HuH-7 (cell line): ENCODE data around the gene BANK1.

Source experiments
- DNase-seq: peaks from one replicate; pipeline ENCODE4 v3.0.0; 2011; ENCODE audit warnings: low spot score

BANK1 gene

GRCh38 chr4:101790521-101791181 is at the start of gene BANK1:
BANK1 (plus strand) TSS chr4:101790730; CDS start chr4:101790881, 151 bp downstream.
- DNase-seq, result peak; percentile 55

GRCh38 chr4:101753721-101754120 is 36.8 kb upstream of the BANK1 start:
- DNase-seq, result no peak

DNA sequence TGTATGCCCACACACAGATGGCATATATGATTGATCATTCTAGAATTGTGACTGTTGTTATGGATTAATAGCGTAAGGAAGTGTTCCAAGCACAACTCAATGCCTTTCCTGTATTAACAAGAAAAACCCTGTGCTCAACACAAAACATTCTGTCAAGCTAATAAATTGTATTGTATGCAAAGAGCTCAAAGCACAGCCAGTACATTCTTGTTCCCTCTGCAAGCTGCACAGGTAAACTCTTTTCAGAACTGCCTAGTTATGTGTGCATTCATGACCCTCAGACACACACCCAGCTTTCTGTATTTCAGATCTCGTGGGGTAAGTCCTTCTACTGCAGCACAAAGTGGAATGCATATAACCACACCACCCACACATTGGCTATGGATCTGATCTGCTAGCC is 34.3 kb upstream of the BANK1 start:
- no peak for DNase-seq

DNA sequence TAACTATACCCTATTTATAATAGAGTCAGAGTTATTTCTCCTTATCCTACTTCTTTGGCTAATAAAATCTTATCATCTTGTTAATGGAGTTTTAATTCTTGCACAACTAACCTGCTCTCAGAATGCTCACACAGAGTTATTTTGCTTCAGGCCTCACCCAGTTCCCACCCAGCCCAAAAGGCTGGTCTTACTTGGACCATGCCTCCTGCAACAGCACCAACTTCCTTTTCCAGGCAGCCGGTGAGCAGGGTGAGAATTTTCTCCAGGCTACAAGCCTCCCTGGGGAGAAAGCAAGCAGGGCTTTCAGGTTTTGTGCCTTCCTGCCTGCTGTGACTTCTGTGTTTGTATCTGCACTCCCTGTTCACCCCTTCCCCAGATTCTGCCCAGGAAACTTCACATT is 29.1 kb upstream of the BANK1 start:
- no peak for DNase-seq

GRCh38 chr4:101762025-101762424 is 28.5 kb upstream of the BANK1 start:
- DNase-seq, result no peak

DNA sequence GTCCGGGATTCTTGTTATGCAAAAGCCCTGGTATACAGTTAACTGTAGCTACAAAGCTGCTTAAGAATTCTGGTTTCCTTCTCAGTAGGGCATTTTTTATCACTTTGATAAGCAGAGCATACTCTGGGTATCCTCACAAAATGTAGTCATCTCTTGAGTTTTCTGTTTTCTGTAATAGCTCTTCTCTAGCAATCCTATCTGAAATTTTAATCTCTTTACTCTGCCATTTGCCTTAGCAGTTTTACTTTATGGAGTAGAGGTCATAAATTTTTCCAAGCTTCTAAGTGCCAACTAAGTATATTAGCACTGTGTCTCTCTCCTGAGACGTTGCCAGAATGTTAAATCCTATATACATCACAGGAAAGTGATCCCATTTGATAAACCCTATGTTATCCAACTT is 28.0 kb upstream of the BANK1 start:
- no peak for DNase-seq

DNA sequence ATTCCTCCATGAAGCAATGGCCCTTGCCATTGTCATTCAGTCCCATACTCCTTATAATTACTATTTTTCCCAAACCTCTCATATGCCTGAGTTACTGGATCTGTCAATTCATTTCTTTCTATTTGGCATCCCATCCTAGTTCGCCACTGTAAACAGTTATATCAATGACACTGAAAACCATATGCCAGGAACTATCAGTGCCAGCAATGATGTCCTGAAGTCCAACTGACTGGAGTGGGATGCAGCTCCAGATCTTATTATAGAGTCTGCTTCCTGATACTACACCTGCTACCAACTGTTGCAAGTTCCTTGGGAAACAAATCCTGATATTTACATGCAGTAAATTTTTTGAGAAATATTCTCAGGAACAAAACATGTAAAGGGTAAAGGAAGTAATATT is 27.0 kb upstream of the BANK1 start:
- no peak for DNase-seq

GRCh38 chr4:101774807-101775206 is 15.7 kb upstream of the BANK1 start:
- DNase-seq, result no peak

GRCh38 chr4:101777431-101777830 is 13.1 kb upstream of the BANK1 start:
- no peak for DNase-seq

DNA sequence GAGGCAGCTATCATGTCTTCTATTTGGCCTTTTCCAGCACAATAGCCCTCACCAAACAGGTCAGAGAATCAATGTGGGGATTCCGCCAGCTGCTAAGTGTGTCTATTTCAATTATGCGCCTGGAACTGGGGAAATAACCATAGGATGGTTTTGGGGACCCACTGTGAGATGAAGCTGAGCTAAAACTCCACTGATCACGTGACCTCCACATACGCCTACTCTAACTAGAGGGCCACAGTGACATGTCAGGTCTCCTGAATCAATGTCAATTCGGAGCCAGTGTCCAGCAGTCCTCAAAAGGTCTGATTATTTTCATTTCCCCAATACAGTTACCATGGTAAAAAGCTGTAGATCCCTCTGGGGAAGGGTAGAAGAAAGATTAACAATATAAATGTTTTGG is 10.2 kb upstream of the BANK1 start:
- no peak for DNase-seq

DNA sequence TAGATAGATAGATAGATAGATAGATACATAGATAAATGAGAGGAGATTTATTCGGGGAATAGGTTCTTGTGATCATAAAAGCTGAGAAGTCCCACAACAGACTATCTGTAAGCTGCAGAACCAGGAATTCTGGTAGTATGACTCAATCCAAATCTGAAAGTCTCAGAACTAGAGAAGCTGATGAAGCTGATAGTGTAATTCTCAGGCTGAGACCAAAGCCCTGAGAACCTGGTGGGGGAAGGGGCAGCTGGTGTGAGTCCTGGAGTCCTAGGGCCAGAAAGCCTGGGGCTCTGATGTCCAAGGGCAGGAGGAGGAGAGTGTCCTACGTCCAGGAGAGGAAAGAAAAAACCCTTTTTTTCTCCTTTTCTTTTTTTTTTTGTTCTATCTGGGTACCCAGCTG is 8.0 kb upstream of the BANK1 start:
- no peak for DNase-seq

GRCh38 chr4:101784957-101785356 is 5.6 kb upstream of the BANK1 start:
- DNase-seq, result no peak

- no peak for DNase-seq
These were observed 5.0 kb upstream of the BANK1 start for GRCh38 chr4:101785486-101785885.

- DNase-seq, result no peak
These were observed 2.7 kb upstream of the BANK1 start for GRCh38 chr4:101787701-101788316.

- DNase-seq, result peak; percentile 5
These were observed 640 bp downstream of the BANK1 start for GRCh38 chr4:101791182-101791558.

- no peak for DNase-seq
These were observed 1.6 kb downstream of the BANK1 start for GRCh38 chr4:101792056-101792590.

GRCh38 chr4:101793397-101793796 is 2.9 kb downstream of the BANK1 start:
- DNase-seq, result no peak

DNA sequence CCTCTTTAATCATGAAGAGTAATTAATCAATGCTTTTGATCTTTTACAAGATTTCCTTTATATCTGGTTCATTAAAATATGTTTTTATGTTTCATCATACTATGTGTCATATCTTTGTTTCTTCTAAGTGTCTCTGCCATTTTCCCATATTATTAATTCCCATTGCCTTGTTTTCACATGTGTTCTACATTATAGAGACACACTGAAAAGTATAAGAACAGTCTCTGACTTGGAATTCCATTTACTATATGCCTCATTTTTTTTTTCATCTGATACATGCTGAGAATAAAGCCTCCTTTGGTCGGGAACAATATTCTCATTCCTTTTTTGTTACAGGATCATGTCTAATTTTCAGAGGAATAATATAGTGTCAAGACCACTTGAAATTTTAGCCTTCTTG is 4.3 kb downstream of the BANK1 start:
- no peak for DNase-seq

- DNase-seq, result no peak
These were observed 5.2 kb downstream of the BANK1 start for GRCh38 chr4:101795704-101796103.

- no peak for DNase-seq
These were observed 11.4 kb downstream of the BANK1 start for GRCh38 chr4:101801958-101802357.

DNA sequence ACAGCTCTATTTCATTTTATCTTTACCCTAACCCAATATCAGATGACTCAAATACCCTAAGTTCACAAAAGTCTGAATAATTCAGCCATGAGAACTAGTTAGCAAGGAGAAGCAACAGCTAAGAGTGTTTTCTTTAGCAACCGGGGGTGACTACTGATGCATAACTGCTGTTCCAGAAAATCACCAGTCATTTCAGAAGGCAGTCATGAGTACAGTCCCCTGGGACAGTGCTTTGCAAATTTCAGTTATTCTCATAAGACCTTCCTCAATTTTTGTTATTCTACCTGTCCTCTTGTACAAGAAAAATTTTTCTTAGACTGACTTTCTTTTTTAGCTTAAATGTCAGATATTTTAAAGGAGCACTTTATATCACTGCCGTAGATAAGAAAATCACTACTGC is 16.4 kb downstream of the BANK1 start:
- DNase-seq, result no peak

DNA sequence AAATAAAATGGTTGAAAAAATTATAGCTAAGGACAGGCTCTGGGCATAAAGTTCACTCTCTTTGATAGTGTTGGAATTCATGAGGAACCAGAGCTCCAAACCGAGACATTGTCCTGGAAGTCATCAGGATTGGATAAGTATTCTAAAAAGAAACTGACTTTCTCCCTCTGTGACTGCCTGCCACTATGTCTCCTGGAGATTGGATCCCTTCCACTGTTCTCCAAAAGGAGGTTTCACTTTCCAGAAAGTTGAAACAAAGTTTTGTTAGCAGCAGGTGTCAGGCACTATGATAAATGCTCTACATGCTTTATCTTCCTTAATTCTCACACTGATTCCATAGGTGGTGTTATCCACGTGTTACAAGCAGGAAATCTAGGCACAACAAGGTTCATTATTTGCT is 16.8 kb downstream of the BANK1 start:
- DNase-seq, result no peak

DNA sequence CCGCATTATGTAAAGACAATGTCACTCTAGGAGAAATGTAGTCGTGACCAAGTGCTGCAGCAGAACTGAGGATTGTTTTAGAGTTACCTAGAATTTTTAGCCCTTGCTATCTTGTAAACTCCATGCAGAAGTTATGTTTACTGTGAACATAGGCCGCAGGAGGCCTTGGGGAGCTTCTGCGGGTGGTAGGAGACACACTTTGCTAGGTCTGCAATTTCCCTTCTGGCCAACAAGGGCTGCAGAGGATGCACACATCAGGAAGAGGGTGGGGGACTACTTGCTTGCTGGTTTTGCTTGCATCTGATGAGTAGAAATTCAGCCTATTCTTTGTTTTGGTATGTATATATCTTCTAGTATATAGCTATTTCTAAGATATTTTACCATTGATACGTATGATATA is 23.1 kb downstream of the BANK1 start:
- no peak for DNase-seq

- DNase-seq, result no peak
These were observed 27.8 kb downstream of the BANK1 start for GRCh38 chr4:101818362-101818761.
